Breast epithelium (tissue), 4 donors: ENCODE measurements around the gene TNNI2. TPM values are rescaled to one million over a fixed set of nuclear protein-coding genes. Genes with fewer than 3 reads are reported as not detected.

Experiments
- DNase-seq, 2 donors: peaks; one replicate each; pipeline ENCODE4 v3.0.0-alpha.2; 2019; ENCODE audit warnings: low spot score in 2 of 2
- H3K27ac ChIP-seq, 2 donors: fragments of 200-600 bp; sonication (generic) in 1 of 2; one replicate each; pipeline ENCODE4 v1.5.1; 2016 to 2019; ENCODE audit warnings: mild to moderate bottlenecking in 1 of 2
- H3K27me3 ChIP-seq, 2 donors: fragments of 200-600 bp; sonication (generic) in 1 of 2; one replicate each; pipeline versions ENCODE4 v1.5.1 to v1.6.0; 2017 to 2019; ENCODE audit warnings: control low read depth in 1 of 2, mild to moderate bottlenecking in 1 of 2
- H3K36me3 ChIP-seq: fragments of 200-600 bp; one replicate; pipeline ENCODE4 v1.5.1; 2019
- H3K4me1 ChIP-seq, 2 donors: fragments of 200-600 bp; sonication (generic); one replicate each; pipeline ENCODE4 v1.5.1; 2016 to 2019; ENCODE audit warnings: control low read depth in 1 of 2
- H3K4me3 ChIP-seq, 3 donors: fragments of 200-600 bp; sonication (generic); 1 replicate in 2 of 3; 2 replicates in 1 of 3; pipeline ENCODE4 v1.5.1; 2016 to 2019; ENCODE audit warnings: mild to moderate bottlenecking in 3 of 3, moderate library complexity in 2 of 3
- H3K9me3 ChIP-seq, 2 donors: fragments of 200-600 bp; sonication (generic) in 1 of 2; one replicate each; pipeline ENCODE4 v1.5.1; 2016 to 2019; ENCODE audit warnings: control low read depth in 1 of 2
- POLR2A ChIP-seq: fragments of 450-650 bp; IDR thresholded peaks from one replicate; pipeline ENCODE4 v1.6.1; 2016; ENCODE audit warnings: antibody characterized with exemption, mild to moderate bottlenecking, moderate library complexity
- POLR2AphosphoS5 ChIP-seq, 3 donors: sonication (generic); formaldehyde crosslinking; IDR thresholded peaks; one replicate each; pipeline ENCODE4 v1.6.1; 2017; ENCODE audit warnings: antibody characterized with exemption in 3 of 3
- intact Hi-C: fragments of 100-400 bp; cut with DNase I; formaldehyde crosslinking; loops from one replicate; pipeline ENCODE4 v1.15.1; 2023; ENCODE audit warnings: low total_unique reads
- total RNA-seq, 3 donors: library from RNA; depleted of rRNA; stranded (reverse); fragments of >200 nt; gene quantifications; one replicate each; pipeline ENCODE4 v1.1.0, GENCODE V29; 2016
- TF ChIP-seq, protein P1 (sequence below), 3 donors: fragments of 450-650 bp; IDR thresholded peaks; one replicate each; pipeline ENCODE4 v1.5.1; 2016 to 2017; ENCODE audit warnings: antibody characterized with exemption in 3 of 3, mild to moderate bottlenecking in 3 of 3, moderate library complexity in 3 of 3

TNNI2 gene
- total RNA-seq, 3 donors from 2014 or later, result 1.6 to 5.6 TPM; not detected in 1

DNA sequence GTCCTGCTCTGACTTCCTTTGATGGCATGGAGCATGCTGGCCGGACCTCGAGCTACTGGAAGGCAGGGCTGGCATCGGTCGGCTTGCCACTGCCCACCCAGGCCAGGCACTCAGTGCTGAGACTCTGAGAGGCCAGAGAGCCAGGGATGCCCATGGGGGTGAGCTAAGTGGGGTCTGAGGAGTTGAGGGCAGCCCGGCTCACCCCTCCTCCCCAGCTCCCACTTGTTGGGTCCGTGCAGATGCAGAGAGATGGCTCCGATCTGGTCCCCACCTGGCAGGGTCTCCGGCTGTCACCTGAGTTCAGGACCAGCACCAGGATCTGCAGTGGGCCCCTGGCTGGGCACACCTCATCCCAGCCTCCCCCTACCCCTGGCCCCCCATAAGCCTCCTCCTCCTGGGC lies 27.4 kb downstream of the TNNI2 start:
- intact Hi-C loops, result loop anchor here (1.0 kb wide), 1 partner anchor 44 kb away; no protein-coding TSS in a partner anchor
- H3K27ac ChIP-seq, result peak overlapping the region in 1 of 2 donors; percentile 97
- no peak for DNase-seq
- no peaks in the 10 kb centered on the region for H3K36me3 ChIP-seq
- no peaks in the 10 kb centered on the region for H3K9me3 ChIP-seq
- H3K4me1 ChIP-seq, result peaks cover 9 to 17% of the 10 kb centered on the region in 2 donors
- no peak overlapping the region for H3K4me3 ChIP-seq
- TF ChIP-seq POLR2AphosphoS5 (IDR thresholded peaks at IDR 0.05) (no peak), POLR2A (no peak)
- TF ChIP-seq, protein P1, sequence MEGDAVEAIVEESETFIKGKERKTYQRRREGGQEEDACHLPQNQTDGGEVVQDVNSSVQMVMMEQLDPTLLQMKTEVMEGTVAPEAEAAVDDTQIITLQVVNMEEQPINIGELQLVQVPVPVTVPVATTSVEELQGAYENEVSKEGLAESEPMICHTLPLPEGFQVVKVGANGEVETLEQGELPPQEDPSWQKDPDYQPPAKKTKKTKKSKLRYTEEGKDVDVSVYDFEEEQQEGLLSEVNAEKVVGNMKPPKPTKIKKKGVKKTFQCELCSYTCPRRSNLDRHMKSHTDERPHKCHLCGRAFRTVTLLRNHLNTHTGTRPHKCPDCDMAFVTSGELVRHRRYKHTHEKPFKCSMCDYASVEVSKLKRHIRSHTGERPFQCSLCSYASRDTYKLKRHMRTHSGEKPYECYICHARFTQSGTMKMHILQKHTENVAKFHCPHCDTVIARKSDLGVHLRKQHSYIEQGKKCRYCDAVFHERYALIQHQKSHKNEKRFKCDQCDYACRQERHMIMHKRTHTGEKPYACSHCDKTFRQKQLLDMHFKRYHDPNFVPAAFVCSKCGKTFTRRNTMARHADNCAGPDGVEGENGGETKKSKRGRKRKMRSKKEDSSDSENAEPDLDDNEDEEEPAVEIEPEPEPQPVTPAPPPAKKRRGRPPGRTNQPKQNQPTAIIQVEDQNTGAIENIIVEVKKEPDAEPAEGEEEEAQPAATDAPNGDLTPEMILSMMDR (IDR thresholded peaks at IDR 0.05), result no peak
- H3K27me3 ChIP-seq, result no peaks in the 10 kb centered on the region

DNA sequence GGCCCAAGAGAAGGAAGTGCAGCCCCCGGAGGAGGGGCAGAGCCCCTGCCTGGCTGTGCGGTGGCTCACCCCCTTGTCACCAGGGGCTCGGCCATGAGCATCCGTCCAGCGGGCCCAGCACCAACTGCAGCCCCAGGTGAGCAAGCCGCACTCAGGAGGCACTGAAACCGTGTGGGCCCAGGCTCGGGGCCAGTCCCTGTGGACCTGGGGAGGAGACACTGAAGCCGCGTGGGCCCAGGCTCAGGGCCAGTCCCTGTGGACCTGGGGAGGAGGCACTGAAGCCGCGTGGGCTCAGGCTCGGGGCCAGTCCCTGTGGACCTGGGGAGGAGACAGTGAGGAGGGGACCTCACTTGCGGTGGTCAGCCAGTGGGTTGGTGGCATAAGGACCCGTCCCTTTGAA lies 28.0 kb downstream of the TNNI2 start:
- Histone ChIP-seq H3K9me3 (no peaks in the 10 kb centered on the region), H3K4me3 (peak overlapping the region in 1 of 3 donors; percentile 11), H3K36me3 (no peaks in the 10 kb centered on the region), H3K27me3 (no peaks in the 10 kb centered on the region), H3K4me1 (peaks cover 9 to 17% of the 10 kb centered on the region in 2 donors), H3K27ac (peak overlapping the region; percentile 2 to 97)
- intact Hi-C loops, result loop anchor here (1.0 kb wide), 1 partner anchor 44 kb away; no protein-coding TSS in a partner anchor
- TF ChIP-seq, protein P1 (IDR thresholded peaks at IDR 0.05), result no peak
- TF ChIP-seq POLR2AphosphoS5 (IDR thresholded peaks at IDR 0.05), result no peak
- no peak for TF ChIP-seq POLR2A
- DNase-seq, result no peak

DNA sequence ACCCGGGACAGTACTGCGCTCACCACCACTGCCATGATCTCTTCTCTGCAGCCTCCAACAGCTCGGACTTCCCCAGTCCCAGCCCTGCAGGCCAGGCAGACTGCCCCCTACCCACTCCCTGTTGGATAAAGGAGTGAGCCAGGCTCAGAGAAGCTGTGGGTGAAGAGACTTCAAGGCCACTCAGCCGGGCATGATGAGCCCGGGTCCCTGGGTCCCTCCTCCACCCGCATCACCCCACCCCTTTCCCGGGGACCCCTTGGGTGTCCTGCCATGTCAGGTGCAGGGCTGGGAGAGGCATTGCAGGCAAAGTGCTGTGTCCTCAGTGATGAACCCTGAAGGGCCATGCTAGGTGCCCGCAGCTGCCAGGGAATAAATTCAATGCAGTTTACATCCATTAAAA lies 28.6 kb downstream of the TNNI2 start:
- Histone ChIP-seq H3K27me3 (no peaks in the 10 kb centered on the region), H3K4me3 (no peak overlapping the region), H3K36me3 (no peaks in the 10 kb centered on the region), H3K27ac (peak overlapping the region in 1 of 2 donors; percentile 97), H3K9me3 (no peaks in the 10 kb centered on the region), H3K4me1 (peaks cover 9 to 17% of the 10 kb centered on the region in 2 donors)
- no peak for TF ChIP-seq POLR2AphosphoS5 (IDR thresholded peaks at IDR 0.05)
- TF ChIP-seq, protein P1 (IDR thresholded peaks at IDR 0.05), result no peak
- TF ChIP-seq POLR2A, result no peak
- DNase-seq, result no peak
- intact Hi-C loops, result no loop called here

DNA sequence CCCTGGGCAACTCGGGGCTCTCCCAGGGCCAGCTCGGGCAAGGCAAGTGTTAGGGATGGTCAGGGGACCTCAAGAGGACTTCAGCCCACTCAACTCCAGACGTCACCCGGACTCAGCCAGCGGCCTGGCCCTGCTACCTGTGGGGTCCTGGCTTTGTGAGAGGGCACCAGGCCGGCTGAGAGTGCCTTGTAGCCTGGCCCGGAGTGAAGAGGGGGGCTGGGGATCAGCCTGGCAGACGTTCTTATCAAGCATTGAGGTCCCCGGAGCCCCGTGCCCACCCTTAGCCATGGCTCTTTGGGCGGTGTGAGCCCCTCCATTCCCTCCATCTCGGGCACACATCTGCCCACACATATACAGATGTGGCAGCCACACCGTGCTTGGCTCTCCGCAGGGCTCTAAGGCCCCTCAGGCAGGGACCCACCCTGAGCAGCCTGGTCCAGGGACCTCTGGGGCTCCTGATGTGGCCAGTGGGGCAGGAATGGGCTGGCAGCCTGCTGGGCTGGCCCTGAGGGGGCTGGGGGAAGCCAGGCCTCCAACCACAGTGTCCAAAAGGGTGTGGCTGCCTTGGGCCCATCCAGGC lies 29.4 kb downstream of the TNNI2 start:
- Histone ChIP-seq H3K36me3 (no peaks in the 10 kb centered on the region), H3K4me1 (peaks cover 9 to 17% of the 10 kb centered on the region in 2 donors), H3K9me3 (no peaks in the 10 kb centered on the region), H3K27ac (peak overlapping the region; percentile 60 to 97), H3K4me3 (peak overlapping the region; percentile 40 to 55 (median 40)), H3K27me3 (no peaks in the 10 kb centered on the region)
- DNase-seq, result no peak
- intact Hi-C loops, result no loop called here
- TF ChIP-seq POLR2AphosphoS5 (IDR thresholded peaks at IDR 0.05), result no peak
- TF ChIP-seq, protein P1 (IDR thresholded peaks at IDR 0.05), result no peak
- no peak for TF ChIP-seq POLR2A

DNA sequence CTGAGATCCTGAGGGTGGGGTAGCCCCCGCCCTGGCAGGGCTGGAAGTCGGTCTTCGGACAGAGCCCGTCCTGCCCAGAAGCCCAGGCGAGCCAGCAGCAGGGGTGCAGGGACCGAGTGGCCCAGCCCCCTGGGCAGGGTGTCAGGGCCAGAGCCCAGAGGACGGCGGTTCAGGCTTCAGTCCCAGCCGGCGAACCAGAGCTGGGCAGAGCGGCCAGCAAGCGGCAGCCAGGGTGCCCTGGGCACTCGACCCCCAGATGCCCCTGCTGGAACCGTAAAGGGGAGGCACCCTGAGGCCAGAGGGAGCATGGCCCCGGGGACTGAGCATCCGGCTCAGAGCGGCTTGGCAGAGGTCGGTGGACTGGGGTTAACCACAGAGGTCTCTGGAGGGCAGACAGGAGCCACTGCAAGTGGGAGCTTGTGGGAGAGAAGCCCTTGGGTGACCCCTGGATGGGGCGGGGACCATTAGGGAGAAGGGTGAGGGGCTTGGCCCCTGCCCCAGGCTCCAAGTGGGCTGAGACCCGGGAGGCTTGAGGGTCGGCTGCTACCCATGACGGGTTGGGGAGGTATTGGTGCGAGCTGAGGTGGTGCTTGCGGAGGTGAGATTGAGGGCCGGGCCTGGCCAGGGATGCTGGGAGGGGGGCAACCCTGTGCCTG lies 30.0 kb downstream of the TNNI2 start:
- no peak for TF ChIP-seq POLR2AphosphoS5 (IDR thresholded peaks at IDR 0.05)
- no peak for TF ChIP-seq POLR2A
- TF ChIP-seq, protein P1 (IDR thresholded peaks at IDR 0.05), result no peak
- H3K4me3 ChIP-seq, result peak overlapping the region; percentile 40 to 55 (median 40)
- peak overlapping the region; percentile 60 to 97 for H3K27ac ChIP-seq
- intact Hi-C loops, result no loop called here
- DNase-seq, result no peak
- H3K36me3 ChIP-seq, result no peaks in the 10 kb centered on the region
- no peaks in the 10 kb centered on the region for H3K9me3 ChIP-seq
- H3K4me1 ChIP-seq, result peaks cover 9 to 12% of the 10 kb centered on the region in 2 donors
- H3K27me3 ChIP-seq, result no peaks in the 10 kb centered on the region
